GM12891 (cell line): ENCODE measurements around the gene STXBP6.

Source experiments
- DNase-seq: peaks from one replicate; pipeline ENCODE4 v3.0.0; 2011; ENCODE audit warnings: low spot score; ENCODE audit not compliant: insufficient read length
- FAIRE-seq: peaks from 2 replicates; lab custom pipeline; 2011; peaks lifted over from hg19 to GRCh38; lab: Jason Lieb, UNC
- PAX5 ChIP-seq: IDR thresholded peaks from 2 replicates; pipeline ENCODE4 v1.6.1; 2011; ENCODE audit warnings: low read length, moderate library complexity, mild to moderate bottlenecking; ENCODE audit not compliant: insufficient read depth, severe bottlenecking
- POLR2A ChIP-seq: IDR thresholded peaks from 2 replicates; pipeline ENCODE4 v1.6.1; 2011; ENCODE audit warnings: low read depth, low read length, control low read depth
- POLR2AphosphoS5 ChIP-seq: IDR thresholded peaks from 2 replicates; pipeline ENCODE4 v1.6.1; 2011; ENCODE audit warnings: low read depth, low read length, control low read depth
- POU2F2 ChIP-seq: IDR thresholded peaks from 2 replicates; pipeline ENCODE4 v1.6.1; 2011; ENCODE audit warnings: low read depth, mild to moderate bottlenecking, control low read depth, low read length, moderate library complexity
- SPI1 ChIP-seq: IDR thresholded peaks from 2 replicates; pipeline ENCODE4 v1.6.1; 2011; ENCODE audit warnings: low read depth, low read length, control low read depth
- TAF1 ChIP-seq: IDR thresholded peaks from 2 replicates; pipeline ENCODE4 v1.6.1; 2011; ENCODE audit warnings: low read depth, low read length, control low read depth

Gene STXBP6

DNA sequence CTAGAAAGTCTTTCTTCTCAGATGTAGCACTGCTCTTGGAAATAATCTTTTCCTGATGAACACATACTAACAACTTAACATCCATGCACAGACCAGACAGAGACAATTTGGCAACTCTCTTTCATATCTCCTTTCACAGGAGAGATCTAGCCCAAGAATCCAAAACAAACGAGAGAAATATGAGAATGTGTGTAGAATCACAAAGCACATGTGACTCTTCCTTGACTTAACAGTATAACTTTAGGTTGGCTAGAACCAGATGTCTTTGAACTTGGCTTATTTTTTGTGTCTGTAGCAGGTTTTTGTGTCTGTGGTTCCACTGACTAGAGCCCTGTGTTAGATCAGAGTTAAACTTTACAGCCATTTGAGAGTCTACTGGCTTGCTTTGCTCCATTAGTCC is 114.2 kb downstream of the STXBP6 start:
- no peak for FAIRE-seq
- no peak for DNase-seq
- no peak for TF ChIP-seq TAF1
- TF ChIP-seq SPI1, result no peak
- no peak for TF ChIP-seq POLR2AphosphoS5
- TF ChIP-seq POU2F2, result no peak
- no peak for TF ChIP-seq POLR2A
- no peak for TF ChIP-seq PAX5

DNA sequence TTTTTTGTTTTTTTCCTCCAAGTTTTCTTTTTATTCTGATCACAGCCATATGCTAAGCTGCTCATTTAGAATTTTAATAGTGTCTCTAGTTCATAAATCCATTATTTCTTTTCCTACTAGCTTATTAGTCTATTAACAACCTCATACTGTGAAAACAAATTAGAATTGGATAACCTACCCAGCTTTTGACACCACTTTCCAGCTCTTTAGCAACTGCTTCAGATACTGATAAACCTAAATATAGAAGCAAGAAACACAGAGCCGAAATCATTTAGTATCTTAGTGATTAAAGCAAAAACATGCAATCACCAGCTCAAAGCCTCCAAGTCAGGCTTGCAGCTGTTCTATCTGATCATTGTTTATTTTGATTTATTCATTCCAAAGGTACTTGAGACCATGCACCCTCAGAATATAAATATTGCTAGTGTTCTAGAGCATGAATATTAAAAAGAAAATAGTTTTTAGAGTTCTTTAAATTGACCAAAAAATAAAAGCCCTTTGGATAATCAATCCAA is 121.5 kb downstream of the STXBP6 start:
- DNase-seq (no peak), FAIRE-seq (no peak)
- TF ChIP-seq TAF1 (no peak), POLR2A (no peak), PAX5 (no peak), POLR2AphosphoS5 (no peak), SPI1 (no peak), POU2F2 (no peak)

DNA sequence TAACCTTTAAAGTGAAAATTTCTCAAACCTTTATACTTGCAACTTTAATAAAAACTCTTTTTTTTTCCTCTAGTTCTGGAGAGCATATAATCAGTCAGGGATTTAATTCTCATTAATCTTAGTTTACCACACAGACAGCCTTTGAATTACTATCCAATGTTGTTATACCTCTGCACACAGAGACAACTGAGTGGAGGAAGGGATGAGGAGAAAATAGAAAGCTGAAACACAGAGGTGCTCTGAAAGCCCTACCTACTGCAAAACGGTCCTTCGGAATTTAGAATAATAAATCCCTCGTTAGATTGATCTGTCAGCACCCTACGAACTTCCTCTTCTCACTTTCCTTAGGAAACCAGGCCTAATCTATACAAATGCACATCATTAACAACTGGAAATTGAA is 122.1 kb downstream of the STXBP6 start:
- no peak for TF ChIP-seq TAF1
- no peak for TF ChIP-seq POLR2A
- no peak for TF ChIP-seq SPI1
- TF ChIP-seq POU2F2, result no peak
- no peak for TF ChIP-seq POLR2AphosphoS5
- TF ChIP-seq PAX5, result no peak
- no peak for FAIRE-seq

DNA sequence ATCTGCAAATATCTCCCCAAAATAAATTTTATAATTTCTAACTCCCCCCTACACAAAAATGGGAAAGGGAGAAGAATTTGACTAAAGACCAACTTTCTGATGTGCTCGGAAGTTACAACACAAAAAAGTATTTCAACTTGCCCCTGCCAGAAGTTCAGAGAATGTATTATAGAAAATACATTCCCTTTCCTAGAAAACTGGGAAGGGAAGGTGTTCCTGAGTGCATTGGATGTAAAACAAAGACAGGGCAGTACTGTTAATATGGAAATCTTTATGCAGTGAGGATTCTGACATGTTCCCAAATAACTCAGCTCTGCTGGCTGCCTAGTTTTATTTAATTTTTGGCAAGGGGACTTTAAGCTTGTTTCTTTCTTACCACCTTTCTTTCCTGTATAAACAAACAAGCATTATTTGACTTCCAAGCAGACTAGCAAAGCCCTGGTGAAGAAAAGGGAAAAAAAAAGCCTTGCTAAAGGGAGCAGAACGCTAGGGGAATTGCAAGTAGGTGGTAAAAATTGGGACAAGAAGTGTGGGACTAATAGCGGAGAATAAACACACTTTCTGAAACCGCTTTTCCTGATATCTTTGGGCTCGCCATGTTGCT is 124.1 kb downstream of the STXBP6 start:
- no peak for TF ChIP-seq POLR2AphosphoS5
- no peak for TF ChIP-seq POLR2A
- no peak for TF ChIP-seq POU2F2
- no peak for TF ChIP-seq TAF1
- no peak for TF ChIP-seq SPI1
- no peak for TF ChIP-seq PAX5
- FAIRE-seq, result no peak
- DNase-seq, result no peak

More for the DNA sequence above, 122.1 kb downstream of the STXBP6 start:
- no peak for DNase-seq

DNA sequence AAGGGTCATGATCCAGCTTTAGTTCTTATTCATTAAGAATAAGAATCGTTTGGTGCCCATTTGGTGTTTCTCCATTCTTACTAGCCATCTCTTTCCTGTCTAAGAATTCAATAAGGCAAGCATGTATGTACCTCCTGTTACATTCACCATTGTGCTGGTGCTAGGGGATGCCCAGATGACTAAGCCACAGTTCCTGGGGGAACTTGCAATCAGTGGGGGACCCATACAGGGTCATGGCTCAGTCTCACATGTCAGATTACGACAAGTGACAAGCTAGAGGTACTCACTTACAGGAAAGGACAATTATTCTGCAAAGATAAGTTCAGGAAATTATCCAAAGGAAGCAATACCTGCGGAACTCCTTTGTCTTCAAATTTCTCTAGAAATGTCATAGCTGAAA is 125.4 kb downstream of the STXBP6 start:
- TF ChIP-seq TAF1 (no peak), SPI1 (no peak), POLR2A (no peak), POLR2AphosphoS5 (no peak), POU2F2 (no peak), PAX5 (no peak)
- FAIRE-seq (no peak), DNase-seq (no peak)

DNA sequence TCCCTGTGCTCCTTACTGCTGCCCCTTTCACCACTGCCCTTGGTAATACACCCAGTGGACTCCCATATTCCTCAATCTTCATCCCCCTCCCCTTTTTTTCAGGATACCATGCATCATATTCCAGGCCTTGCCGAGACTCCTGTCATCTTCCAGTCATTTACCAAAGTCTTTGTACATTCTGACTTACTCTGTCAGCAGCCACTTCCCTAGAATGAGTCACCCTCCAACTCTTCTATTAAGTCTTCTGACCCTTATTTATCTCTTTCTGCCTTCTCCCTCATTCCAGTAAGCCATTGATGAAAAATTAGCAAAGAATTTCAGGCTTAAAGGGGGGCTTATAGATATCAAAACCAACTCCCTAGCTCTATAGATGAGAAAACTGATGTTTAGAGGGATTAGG is 128.0 kb downstream of the STXBP6 start:
- no peak for FAIRE-seq

DNA sequence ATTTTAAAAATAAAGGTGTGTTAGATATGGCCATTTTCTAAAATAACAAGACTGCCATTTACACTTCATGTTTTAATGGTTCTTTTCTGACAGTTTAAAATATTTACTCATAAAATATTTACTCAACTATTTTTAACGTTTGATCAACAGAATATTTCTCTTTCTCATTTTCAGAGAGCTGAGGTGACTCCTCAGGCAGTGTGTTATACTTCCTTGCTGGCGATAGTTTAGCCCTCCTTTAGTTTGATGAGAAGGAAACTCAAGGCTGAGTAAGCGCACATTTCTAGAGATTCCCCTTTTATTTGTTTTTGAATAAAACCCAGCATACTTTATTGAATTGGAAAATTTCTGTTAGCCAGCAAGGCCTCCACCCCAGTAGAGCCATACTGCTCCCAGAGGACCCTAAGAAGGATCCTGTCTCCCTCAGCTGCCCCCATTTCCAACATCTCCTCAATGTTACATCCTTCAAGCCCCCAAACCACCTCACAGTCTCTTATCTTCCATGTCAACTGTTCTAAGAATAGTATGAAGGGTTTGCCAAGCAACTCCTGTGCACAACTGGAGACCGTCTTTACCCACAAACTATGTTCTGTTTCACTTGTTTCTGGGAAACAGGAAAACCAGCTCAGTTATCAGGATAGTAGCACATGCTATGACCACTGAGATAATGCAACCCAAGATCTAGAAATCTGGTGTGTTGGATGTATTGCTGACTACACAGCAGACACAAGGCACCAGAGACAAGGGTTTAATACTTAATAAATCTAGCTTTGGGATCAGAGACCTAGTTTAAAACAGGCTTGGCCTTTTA is 129.5 kb downstream of the STXBP6 start:
- FAIRE-seq, result no peak
- DNase-seq, result no peak
- TF ChIP-seq PAX5, result no peak
- no peak for TF ChIP-seq TAF1
- no peak for TF ChIP-seq SPI1
- TF ChIP-seq POLR2AphosphoS5, result no peak
- TF ChIP-seq POLR2A, result no peak
- TF ChIP-seq POU2F2, result no peak

More for the DNA sequence above, 128.0 kb downstream of the STXBP6 start:
- no peak for TF ChIP-seq POLR2A
- TF ChIP-seq TAF1, result no peak
- no peak for TF ChIP-seq POU2F2
- TF ChIP-seq POLR2AphosphoS5, result no peak
- no peak for DNase-seq

DNA sequence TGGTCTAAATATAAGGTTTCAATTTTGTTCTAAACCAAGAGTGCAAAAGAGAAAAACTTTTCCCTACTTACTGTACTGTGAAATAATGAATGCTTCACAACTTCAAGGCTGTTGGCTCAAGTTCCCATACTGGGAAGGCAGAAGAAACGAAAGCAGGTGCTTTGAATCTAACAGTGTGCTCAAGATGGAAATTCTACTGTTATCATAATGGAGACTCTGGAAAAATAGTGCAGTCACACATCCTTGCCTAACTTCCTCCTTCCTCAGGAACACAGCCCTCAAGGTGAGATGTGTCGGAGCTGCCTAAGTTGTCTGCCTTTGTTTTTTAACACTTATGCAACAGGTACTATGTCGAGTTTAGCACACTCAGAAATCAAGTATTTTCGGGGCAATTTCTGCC is 131.1 kb downstream of the STXBP6 start:
- FAIRE-seq, result no peak
- no peak for DNase-seq
- TF ChIP-seq TAF1, result no peak
- TF ChIP-seq SPI1, result no peak
- TF ChIP-seq POLR2A, result no peak
- TF ChIP-seq PAX5, result no peak
- TF ChIP-seq POU2F2, result no peak
- TF ChIP-seq POLR2AphosphoS5, result no peak

DNA sequence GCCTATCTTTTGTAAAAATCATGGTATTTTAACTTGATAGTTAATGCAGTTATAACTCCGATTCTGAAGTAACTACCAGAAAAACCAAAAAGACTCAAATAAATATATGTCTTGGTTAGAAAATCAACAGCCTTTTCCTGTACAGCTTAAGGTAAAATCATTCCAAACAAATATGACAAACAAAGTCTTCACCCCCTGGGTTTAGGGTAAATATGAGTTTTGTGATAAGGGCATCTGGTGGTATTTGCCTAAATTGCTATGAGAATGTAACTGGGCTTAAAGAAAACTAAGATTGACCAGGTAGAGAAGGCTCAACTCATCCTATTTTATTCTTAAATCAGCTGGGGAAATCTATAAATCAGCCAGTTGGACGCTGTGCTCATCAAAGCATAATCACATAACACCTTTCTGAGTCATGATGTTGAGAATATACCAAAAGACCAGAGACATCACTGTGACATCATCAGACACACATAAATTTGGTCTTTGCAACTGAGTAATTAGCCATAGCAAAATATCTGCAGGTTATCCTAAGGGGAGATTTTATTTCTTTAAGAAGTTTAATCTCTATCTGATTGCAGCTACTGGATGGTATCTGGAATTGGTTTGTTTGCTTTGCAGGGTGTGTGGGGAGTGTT is 133.9 kb downstream of the STXBP6 start:
- no peak for TF ChIP-seq TAF1
- TF ChIP-seq POLR2A, result no peak
- no peak for TF ChIP-seq SPI1
- no peak for TF ChIP-seq POU2F2
- no peak for TF ChIP-seq PAX5
- no peak for TF ChIP-seq POLR2AphosphoS5
- DNase-seq, result no peak

More for the DNA sequence above, 133.9 kb downstream of the STXBP6 start:
- FAIRE-seq, result no peak
